ENCODE measurements around the gene P3H3. TPM values are rescaled to one million over a fixed set of nuclear protein-coding genes. Genes with fewer than 3 reads are reported as not detected.

P3H3 gene
- total and polyA plus RNA-seq, 2 donors (not counting 3 experiments of a cell fraction or from before 2014, with no cell fraction given) = 75.9 to 76.5 TPM

DNA sequence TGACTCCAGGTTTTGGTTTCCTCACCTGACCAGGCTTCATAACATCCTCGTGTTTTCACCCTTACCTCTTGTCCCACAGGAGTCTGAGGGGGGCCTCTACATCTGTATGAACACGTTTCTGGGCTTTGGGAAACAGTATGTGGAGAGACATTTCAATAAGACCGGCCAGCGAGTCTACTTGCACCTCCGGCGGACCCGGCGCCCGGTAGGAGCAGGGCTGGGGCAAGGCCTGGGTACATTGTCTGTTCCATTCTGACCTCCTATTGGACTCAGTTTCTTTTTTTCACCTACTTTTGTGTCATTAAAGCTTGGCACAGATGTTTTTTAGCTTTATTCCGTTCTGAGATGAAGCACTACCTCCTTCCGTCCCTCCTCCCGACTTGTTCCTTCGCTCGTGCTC is 27.1 kb downstream of the P3H3 start:
- peaks cover 19% of the 10 kb centered on the region for H3K4me1 ChIP-seq (ENCODE audit: control insufficient read depth, extremely low read depth, insufficient read depth, low read length)
- no peak for TF ChIP-seq EZH2 (IDR thresholded peaks at IDR 0.05; ENCODE audit: borderline replicate concordance, low read depth, low read length, severe bottlenecking)
- H3K9ac ChIP-seq (replicated peaks; ENCODE audit: extremely low read depth, insufficient read depth, low read length) = no peak overlapping the region
- CTCF ChIA-PET = interaction anchor here (1.1 to 2.1 kb wide), 3 partner anchors 9 to 102 kb away, joined by 3 to 6 read pairs (median 3); partner anchors contain the start of gene MLF2
- dilution Hi-C loops (cut with MboI; ENCODE audit: extremely low pct_ligation_motif_present, low sequenced_read_pairs) = no loop called here
- no peaks in the 10 kb centered on the region for H3K9me3 ChIP-seq (replicated peaks; ENCODE audit: control insufficient read depth, insufficient read depth, low read length)
- intact Hi-C loops (cut with micrococcal nuclease) = no loop called here
- H3K36me3 ChIP-seq (ENCODE audit: control insufficient read depth in 2 of 2, extremely low read depth in 1 of 2, insufficient read depth in 2 of 2, low read length in 2 of 2) = peaks cover 16 to 38% of the 10 kb centered on the region in 2 experiments
- BruUV-seq (replicated peaks) = no TSS peak
- no peak for DNase-seq (ENCODE audit: low read depth, low spot score)
- POLR2A ChIA-PET = no interaction called here
- H3K27ac ChIP-seq (ENCODE audit: insufficient read depth, low read depth, low read length) = no peak overlapping the region
- FAIRE-seq = no peak
- H3K27me3 ChIP-seq (ENCODE audit: control insufficient read depth in 2 of 2, insufficient read depth in 2 of 2, low read length in 2 of 2) = no peaks in the 10 kb centered on the region
- peaks cover 28% of the 10 kb centered on the region for H3K79me2 ChIP-seq (ENCODE audit: control insufficient read depth, insufficient read depth, low read length)
- H3K4me2 ChIP-seq (ENCODE audit: insufficient read depth, low read length) = no peak overlapping the region
- no peaks in the 10 kb centered on the region for H3K9me1 ChIP-seq (replicated peaks; ENCODE audit: control insufficient read depth, extremely low read depth, insufficient read depth, low read length)
- no peak overlapping the region for H2AFZ ChIP-seq (ENCODE audit: low read depth, low read length)
- no peak overlapping the region for H3K4me3 ChIP-seq (replicated peaks in 1 of 3; ENCODE audit: insufficient read depth in 1 of 3, low read depth in 1 of 3, low read length in 3 of 3)
- H4K20me1 ChIP-seq (replicated peaks; ENCODE audit: control insufficient read depth, extremely low read depth, insufficient read depth, low read length) = no peaks in the 10 kb centered on the region

DNA sequence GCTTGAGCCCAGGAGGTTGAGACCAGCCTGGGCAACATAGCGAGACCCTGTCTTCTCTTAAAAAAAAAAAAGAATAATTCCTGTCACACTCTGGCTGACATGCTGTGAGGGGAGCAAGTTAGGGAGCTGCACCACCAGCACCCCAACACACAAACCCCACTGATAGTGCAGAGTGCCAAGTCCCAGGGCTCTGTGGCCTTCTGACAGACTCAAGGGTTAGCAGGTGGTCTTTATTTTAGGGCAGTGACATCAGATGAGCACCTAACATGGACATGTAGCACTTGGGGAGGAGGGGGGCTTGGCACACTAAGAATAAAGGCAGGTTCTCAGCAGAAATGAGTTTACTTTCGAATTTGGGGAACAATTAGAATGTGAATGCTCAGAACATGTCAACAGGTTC is 30.6 kb downstream of the P3H3 start:
- ChIA-PET POLR2A (no interaction called here), CTCF (no interaction called here)
- H3K9me3 ChIP-seq (replicated peaks; ENCODE audit: control insufficient read depth, insufficient read depth, low read length) = no peaks in the 10 kb centered on the region
- H3K4me2 ChIP-seq (ENCODE audit: insufficient read depth, low read length) = no peak overlapping the region
- H2AFZ ChIP-seq (ENCODE audit: low read depth, low read length) = no peak overlapping the region
- no peaks in the 10 kb centered on the region for H3K9me1 ChIP-seq (replicated peaks; ENCODE audit: control insufficient read depth, extremely low read depth, insufficient read depth, low read length)
- FAIRE-seq (no peak), DNase-seq (ENCODE audit: low read depth, low spot score) (no peak)
- H3K27me3 ChIP-seq (ENCODE audit: control insufficient read depth in 2 of 2, insufficient read depth in 2 of 2, low read length in 2 of 2) = no peaks in the 10 kb centered on the region
- no TSS peak for BruUV-seq (replicated peaks)
- H3K27ac ChIP-seq (ENCODE audit: insufficient read depth, low read depth, low read length) = no peak overlapping the region
- H4K20me1 ChIP-seq (replicated peaks; ENCODE audit: control insufficient read depth, extremely low read depth, insufficient read depth, low read length) = no peaks in the 10 kb centered on the region
- peaks cover 16 to 64% of the 10 kb centered on the region in 2 experiments for H3K36me3 ChIP-seq (ENCODE audit: control insufficient read depth in 2 of 2, extremely low read depth in 1 of 2, insufficient read depth in 2 of 2, low read length in 2 of 2)
- H3K79me2 ChIP-seq (ENCODE audit: control insufficient read depth, insufficient read depth, low read length) = peaks cover 12% of the 10 kb centered on the region
- peaks cover 3% of the 10 kb centered on the region for H3K4me1 ChIP-seq (ENCODE audit: control insufficient read depth, extremely low read depth, insufficient read depth, low read length)
- no peak overlapping the region for H3K4me3 ChIP-seq (replicated peaks in 1 of 3; ENCODE audit: insufficient read depth in 1 of 3, low read depth in 1 of 3, low read length in 3 of 3)
- dilution Hi-C loops (cut with MboI; ENCODE audit: extremely low pct_ligation_motif_present, low sequenced_read_pairs) = no loop called here
- intact Hi-C loops (cut with micrococcal nuclease) = no loop called here
- TF ChIP-seq FOS (IDR thresholded peaks at IDR 0.05; ENCODE audit: borderline replicate concordance, insufficient read depth, low read length) = no peak
- no peak for TF ChIP-seq POLR2AphosphoS5 (IDR thresholded peaks at IDR 0.05; ENCODE audit: insufficient read depth, low read depth, low read length)
- TF ChIP-seq EZH2 (IDR thresholded peaks at IDR 0.05; ENCODE audit: borderline replicate concordance, low read depth, low read length, severe bottlenecking) = no peak
- TF ChIP-seq POLR2A (IDR thresholded peaks at IDR 0.05; ENCODE audit: low read depth, low read length) = no peak
- no peak for TF ChIP-seq MYC (IDR thresholded peaks at IDR 0.05; ENCODE audit: low read depth, low read length)
- TF ChIP-seq JUN (IDR thresholded peaks at IDR 0.05; ENCODE audit: borderline replicate concordance, insufficient read depth, insufficient read length, low read depth) = no peak
- TF ChIP-seq, protein P1, sequence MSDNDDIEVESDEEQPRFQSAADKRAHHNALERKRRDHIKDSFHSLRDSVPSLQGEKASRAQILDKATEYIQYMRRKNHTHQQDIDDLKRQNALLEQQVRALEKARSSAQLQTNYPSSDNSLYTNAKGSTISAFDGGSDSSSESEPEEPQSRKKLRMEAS (IDR thresholded peaks at IDR 0.05; ENCODE audit: insufficient read depth, insufficient read length) = no peak
- TF ChIP-seq, protein P2, sequence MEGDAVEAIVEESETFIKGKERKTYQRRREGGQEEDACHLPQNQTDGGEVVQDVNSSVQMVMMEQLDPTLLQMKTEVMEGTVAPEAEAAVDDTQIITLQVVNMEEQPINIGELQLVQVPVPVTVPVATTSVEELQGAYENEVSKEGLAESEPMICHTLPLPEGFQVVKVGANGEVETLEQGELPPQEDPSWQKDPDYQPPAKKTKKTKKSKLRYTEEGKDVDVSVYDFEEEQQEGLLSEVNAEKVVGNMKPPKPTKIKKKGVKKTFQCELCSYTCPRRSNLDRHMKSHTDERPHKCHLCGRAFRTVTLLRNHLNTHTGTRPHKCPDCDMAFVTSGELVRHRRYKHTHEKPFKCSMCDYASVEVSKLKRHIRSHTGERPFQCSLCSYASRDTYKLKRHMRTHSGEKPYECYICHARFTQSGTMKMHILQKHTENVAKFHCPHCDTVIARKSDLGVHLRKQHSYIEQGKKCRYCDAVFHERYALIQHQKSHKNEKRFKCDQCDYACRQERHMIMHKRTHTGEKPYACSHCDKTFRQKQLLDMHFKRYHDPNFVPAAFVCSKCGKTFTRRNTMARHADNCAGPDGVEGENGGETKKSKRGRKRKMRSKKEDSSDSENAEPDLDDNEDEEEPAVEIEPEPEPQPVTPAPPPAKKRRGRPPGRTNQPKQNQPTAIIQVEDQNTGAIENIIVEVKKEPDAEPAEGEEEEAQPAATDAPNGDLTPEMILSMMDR (IDR thresholded peaks at IDR 0.05; ENCODE audit: extremely low read depth in 1 of 2, insufficient read depth in 1 of 2, low read depth in 1 of 2, low read length in 2 of 2) = no peak
- no peak for TF ChIP-seq GATA2 (IDR thresholded peaks at IDR 0.05; ENCODE audit: insufficient read depth, insufficient read length, low read depth, low read length)
- H3K9ac ChIP-seq (replicated peaks; ENCODE audit: extremely low read depth, insufficient read depth, low read length) = no peak overlapping the region

All from endothelial cell of umbilical vein (primary cell).